Gastroesophageal sphincter (tissue), 3 donors: Measurements from ENCODE around the gene EVL.
A peak's percentile ranks its signal among the peaks of the same experiment; 100 is the strongest.

Source experiments
- EP300 ChIP-seq: sonication (generic); formaldehyde crosslinking; IDR thresholded peaks from one replicate; pipeline ENCODE4 v1.6.1; 2017; ENCODE audit warnings: antibody characterized with exemption, mild to moderate bottlenecking
- POLR2A ChIP-seq, 2 donors: fragments of 450-650 bp; IDR thresholded peaks; one replicate each; pipeline ENCODE4 v1.6.1; 2017; ENCODE audit warnings: antibody characterized with exemption in 2 of 2, mild to moderate bottlenecking in 2 of 2, moderate library complexity in 1 of 2
- POLR2AphosphoS5 ChIP-seq: sonication (generic); formaldehyde crosslinking; IDR thresholded peaks from one replicate; pipeline ENCODE4 v1.6.1; 2017; ENCODE audit warnings: antibody characterized with exemption
- TF ChIP-seq, protein P1 (sequence below), 4 experiments: fragments of 200-600 bp in 2 of 4; fragments of 450-650 bp in 2 of 4; sonication (generic) in 1 of 4; IDR thresholded peaks; one replicate each; pipeline ENCODE4 v1.5.1; 2017 to 2019; ENCODE audit warnings: antibody characterized with exemption in 4 of 4, mild to moderate bottlenecking in 2 of 4, moderate library complexity in 2 of 4

DNA sequence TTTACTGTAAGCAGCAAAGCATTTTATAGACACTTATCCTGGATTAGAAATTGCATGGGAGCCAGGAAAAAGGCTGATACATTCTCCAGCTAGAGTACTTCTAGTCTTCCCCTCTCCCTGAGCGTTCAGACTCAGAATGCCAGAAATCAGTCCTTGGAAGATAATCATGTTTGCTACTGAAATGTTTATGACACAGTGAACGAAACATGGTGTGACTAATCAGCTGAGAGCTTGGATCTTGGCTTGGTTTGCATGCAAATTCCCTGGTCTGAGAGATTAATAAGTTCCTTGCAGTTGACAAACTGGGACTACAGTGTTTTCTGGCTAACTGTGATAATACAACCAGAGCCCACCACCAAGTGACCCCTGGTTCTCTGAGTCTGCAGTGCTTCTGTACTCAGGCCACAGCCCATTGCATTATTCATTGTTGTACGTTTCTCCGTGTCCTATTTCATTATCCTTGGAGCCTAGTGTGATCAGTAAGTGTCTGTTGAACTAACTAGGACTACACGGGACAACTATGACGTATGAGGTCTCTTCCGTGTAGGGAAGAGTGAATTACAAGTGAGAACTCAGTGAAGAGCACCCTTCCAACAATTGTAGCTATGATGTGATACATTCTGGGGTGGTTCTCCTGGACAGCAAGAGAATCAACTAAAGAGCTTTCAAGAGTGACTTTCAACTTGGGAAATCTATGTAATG lies 34.6 kb upstream of the EVL start:
- TF ChIP-seq POLR2A (IDR thresholded peaks at IDR 0.05) (no peak), EP300 (no peak), POLR2AphosphoS5 (peak; percentile 85)
- TF ChIP-seq, protein P1, sequence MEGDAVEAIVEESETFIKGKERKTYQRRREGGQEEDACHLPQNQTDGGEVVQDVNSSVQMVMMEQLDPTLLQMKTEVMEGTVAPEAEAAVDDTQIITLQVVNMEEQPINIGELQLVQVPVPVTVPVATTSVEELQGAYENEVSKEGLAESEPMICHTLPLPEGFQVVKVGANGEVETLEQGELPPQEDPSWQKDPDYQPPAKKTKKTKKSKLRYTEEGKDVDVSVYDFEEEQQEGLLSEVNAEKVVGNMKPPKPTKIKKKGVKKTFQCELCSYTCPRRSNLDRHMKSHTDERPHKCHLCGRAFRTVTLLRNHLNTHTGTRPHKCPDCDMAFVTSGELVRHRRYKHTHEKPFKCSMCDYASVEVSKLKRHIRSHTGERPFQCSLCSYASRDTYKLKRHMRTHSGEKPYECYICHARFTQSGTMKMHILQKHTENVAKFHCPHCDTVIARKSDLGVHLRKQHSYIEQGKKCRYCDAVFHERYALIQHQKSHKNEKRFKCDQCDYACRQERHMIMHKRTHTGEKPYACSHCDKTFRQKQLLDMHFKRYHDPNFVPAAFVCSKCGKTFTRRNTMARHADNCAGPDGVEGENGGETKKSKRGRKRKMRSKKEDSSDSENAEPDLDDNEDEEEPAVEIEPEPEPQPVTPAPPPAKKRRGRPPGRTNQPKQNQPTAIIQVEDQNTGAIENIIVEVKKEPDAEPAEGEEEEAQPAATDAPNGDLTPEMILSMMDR (IDR thresholded peaks at IDR 0.05) = no peak
